A549 (cell line): ENCODE measurements around the gene RNF144A. TPM values are rescaled to one million over a fixed set of nuclear protein-coding genes. Genes with fewer than 3 reads are reported as not detected.

ENCODE experiments used
- ATAC-seq, 2 experiments: fragments of 200-7000 bp in 1 of 2; fragments of >200 bp in 1 of 2; cut with Nextera tagmentation in 1 of 2; cut with Tn5 transposase in 1 of 2; 3 replicates each; pipeline versions ENCODE4 v1.8.0 to v1.9.1; 2018 to 2020; ENCODE audit warnings: mild to moderate bottlenecking in 1 of 2, moderate library complexity in 1 of 2
- CTCF ChIA-PET: fragments of 300-600 bp; sonication (Branson Sonifier 250); formaldehyde crosslinking; extraction: SDS; loops from one replicate; lab custom pipeline; 2021; ENCODE audit warnings: antibody characterized with exemption, inconsistent platforms; lab: Yijun Ruan, JAX
- POLR2A ChIA-PET: fragments of 350-600 bp; formaldehyde crosslinking; extraction: SDS; loops from one replicate; lab custom pipeline; 2021; ENCODE audit warnings: antibody characterized with exemption, inconsistent platforms; lab: Yijun Ruan, JAX
- DNase-seq, 2 experiments: peaks; one replicate each; pipeline versions ENCODE4 v3.0.0 to v3.0.0-alpha.2; 2011 to 2016; ENCODE audit warnings: low read depth in 1 of 2, low spot score in 1 of 2
- FAIRE-seq: peaks from 2 replicates; lab custom pipeline; 2011; peaks lifted over from hg19 to GRCh38; lab: Jason Lieb, UNC
- H3K27ac ChIP-seq, 2 experiments: fragments of >200 bp; sonication (Bioruptor Twin); formaldehyde crosslinking; 3 replicates each; pipeline ENCODE4 v1.5.1; 2016 to 2017
- H3K4me1 ChIP-seq: fragments of >200 bp; sonication (Bioruptor Twin); formaldehyde crosslinking; 3 replicates; pipeline ENCODE4 v1.6.1; 2016
- H3K4me2 ChIP-seq: fragments of >200 bp; sonication (Bioruptor Twin); formaldehyde crosslinking; 3 replicates; pipeline ENCODE4 v1.6.1; 2016
- H3K4me3 ChIP-seq: fragments of >200 bp; sonication (Bioruptor Twin); formaldehyde crosslinking; 3 replicates; pipeline ENCODE4 v1.5.1; 2016
- H3K9me3 ChIP-seq: fragments of >200 bp; sonication (Bioruptor Twin); formaldehyde crosslinking; 3 replicates; pipeline ENCODE4 v1.6.1; 2016
- CBX8 ChIP-seq: fragments of 200-600 bp; sonication (generic); IDR thresholded peaks from 2 replicates; pipeline ENCODE4 v1.6.1; 2016
- CEBPB ChIP-seq, 2 experiments: fragments of >200 bp in 1 of 2; sonication (Bioruptor Twin) in 1 of 2; formaldehyde crosslinking in 1 of 2; IDR thresholded peaks; 2 replicates each; pipeline ENCODE4 v1.6.1; 2012 to 2016
- CHD2 ChIP-seq: fragments of 150-350 bp; IDR thresholded peaks from 2 replicates; pipeline ENCODE4 v1.6.1; 2014; ENCODE audit warnings: low read length; ENCODE audit not compliant: partially characterized antibody
- CHD4 ChIP-seq: fragments of 200-600 bp; sonication (generic); IDR thresholded peaks from 2 replicates; pipeline ENCODE4 v1.6.1; 2016; ENCODE audit warnings: antibody characterized with exemption, mild to moderate bottlenecking, borderline replicate concordance
- EHF ChIP-seq: fragments of 250-450 bp; sonication (Bioruptor Pico); IDR thresholded peaks from 2 replicates; pipeline ENCODE4 v1.5.0; 2020; ENCODE audit warnings: mild to moderate bottlenecking
- EP300 ChIP-seq, 2 experiments: fragments of >200 bp; sonication (Bioruptor Twin); formaldehyde crosslinking; IDR thresholded peaks; 2 replicates in 1 of 2; 3 replicates in 1 of 2; pipeline ENCODE4 v1.6.1; 2016 to 2017
- FOSB ChIP-seq: fragments of 250-450 bp; sonication (Bioruptor Pico); IDR thresholded peaks from 2 replicates; pipeline ENCODE4 v1.5.0; 2020; ENCODE audit warnings: mild to moderate bottlenecking, moderate library complexity
- FOXS1 ChIP-seq: fragments of 250-450 bp; sonication (Bioruptor Pico); IDR thresholded peaks from 2 replicates; pipeline ENCODE4 v1.5.0; 2020; ENCODE audit warnings: mild to moderate bottlenecking, moderate library complexity
- HDAC2 ChIP-seq: fragments of 200-600 bp; sonication (generic); IDR thresholded peaks from 2 replicates; pipeline ENCODE4 v1.6.1; 2016
- HOXB13 ChIP-seq: fragments of 250-450 bp; sonication (Bioruptor Pico); IDR thresholded peaks from 2 replicates; pipeline ENCODE4 v1.5.0; 2020; ENCODE audit warnings: low read depth, mild to moderate bottlenecking, moderate library complexity
- MAZ ChIP-seq: fragments of 150-350 bp; IDR thresholded peaks from 2 replicates; pipeline ENCODE4 v1.6.1; 2014; ENCODE audit warnings: antibody characterized with exemption, low read depth, low read length, borderline replicate concordance
- MYC ChIP-seq: IDR thresholded peaks from 2 replicates; pipeline ENCODE4 v1.6.1; 2012; ENCODE audit warnings: mild to moderate bottlenecking, inconsistent platforms, low read length, improper control_type of control experiment, borderline replicate concordance
- NFE2L2 ChIP-seq: fragments of 150-350 bp; conservative IDR thresholded peaks from 2 replicates; pipeline ENCODE4 v1.6.1; 2014; ENCODE audit warnings: low read length
- NR3C1 ChIP-seq: fragments of >200 bp; sonication (Bioruptor Twin); formaldehyde crosslinking; IDR thresholded peaks from 3 replicates; pipeline ENCODE4 v1.6.1; 2017
- POLR2A ChIP-seq: IDR thresholded peaks from 2 replicates; pipeline ENCODE4 v1.6.1; 2012; ENCODE audit warnings: mild to moderate bottlenecking, low read length
- POLR2AphosphoS2 ChIP-seq: conservative IDR thresholded peaks from 2 replicates; pipeline ENCODE4 v1.6.1; 2012; ENCODE audit warnings: low read length, improper control_type of control experiment, inconsistent platforms
- RAD21 ChIP-seq, 2 experiments: fragments of >200 bp in 1 of 2; sonication (Bioruptor Twin) in 1 of 2; formaldehyde crosslinking in 1 of 2; IDR thresholded peaks in 1 of 2; conservative IDR thresholded peaks in 1 of 2; 2 replicates in 1 of 2; 3 replicates in 1 of 2; pipeline ENCODE4 v1.6.1; 2012 to 2018; ENCODE audit warnings: inconsistent platforms in 1 of 2
- RARB ChIP-seq: fragments of 250-450 bp; sonication (Bioruptor Pico); IDR thresholded peaks from 2 replicates; pipeline ENCODE4 v1.8.0; 2021; ENCODE audit warnings: mild to moderate bottlenecking, moderate library complexity
- RCOR1 ChIP-seq: fragments of 150-350 bp; IDR thresholded peaks from 2 replicates; pipeline ENCODE4 v1.6.1; 2014; ENCODE audit warnings: antibody characterized with exemption, low read length, low read depth
- SMC3 ChIP-seq: fragments of >200 bp; sonication (Bioruptor Twin); formaldehyde crosslinking; IDR thresholded peaks from 3 replicates; pipeline ENCODE4 v1.6.1; 2018; ENCODE audit warnings: inconsistent platforms
- SREBF2 ChIP-seq: fragments of 450-650 bp; IDR thresholded peaks from 2 replicates; pipeline ENCODE4 v1.6.1; 2014; ENCODE audit warnings: mild to moderate bottlenecking, moderate library complexity
- TP53 ChIP-seq: fragments of 250-450 bp; sonication (Bioruptor Pico); IDR thresholded peaks from 2 replicates; pipeline ENCODE4 v1.5.0; 2021; ENCODE audit warnings: mild to moderate bottlenecking, moderate library complexity
- ZNF302 ChIP-seq: fragments of 250-450 bp; sonication (Bioruptor Pico); IDR thresholded peaks from 2 replicates; pipeline ENCODE4 v1.9.0; 2021; ENCODE audit warnings: inconsistent platforms, mild to moderate bottlenecking, moderate library complexity
- ZSCAN20 ChIP-seq: fragments of 250-450 bp; sonication (Bioruptor Pico); IDR thresholded peaks from 2 replicates; pipeline ENCODE4 v1.8.0; 2022; ENCODE audit warnings: mild to moderate bottlenecking, moderate library complexity
- WGBS: methylation state at CpG from one replicate; pipeline ENCODE4 v1.1.6; 2017; ENCODE audit errors: missing lambda C conversion rate; 5-methylcytosine and 5-hydroxymethylcytosine counted together
- polyA plus RNA-seq, 4 experiments: library from polyadenylated mRNA; depleted of rRNA in 3 of 4; stranded (reverse); fragments of >200 nt; fragmentation: RNase III in 1 of 4; extraction: RNeasy Plus Mini Kit Qiagen cat#74134 plus additional on column Dnase treatment in 1 of 4; gene quantifications; 2 replicates in 3 of 4; 3 replicates in 1 of 4; pipeline ENCODE4 v1.2.3, GENCODE V29; 2011 to 2017
- TF ChIP-seq, protein P1 (sequence below): fragments of 150-350 bp; IDR thresholded peaks from 2 replicates; pipeline ENCODE4 v1.6.1; 2014; ENCODE audit warnings: low read depth, mild to moderate bottlenecking, low read length
- TF ChIP-seq, protein P2 (sequence below): IDR thresholded peaks from 2 replicates; pipeline ENCODE4 v1.6.1; 2012
- TF ChIP-seq, protein P3 (sequence below): fragments of 250-450 bp; sonication (Bioruptor Pico); IDR thresholded peaks from 2 replicates; pipeline ENCODE4 v1.5.0; 2021; ENCODE audit warnings: mild to moderate bottlenecking, moderate library complexity, borderline replicate concordance
- TF ChIP-seq, protein P4 (sequence below): fragments of 450-650 bp; IDR thresholded peaks from 2 replicates; pipeline ENCODE4 v1.6.1; 2014; ENCODE audit warnings: antibody characterized with exemption
- TF ChIP-seq, protein P5 (sequence below): IDR thresholded peaks from 2 replicates; pipeline ENCODE4 v1.6.1; 2012; ENCODE audit warnings: low read depth, borderline replicate concordance
- TF ChIP-seq, protein P6 (sequence below): fragments of 250-450 bp; sonication (Bioruptor Pico); IDR thresholded peaks from 2 replicates; pipeline ENCODE4 v1.5.0; 2020; ENCODE audit warnings: low read depth, mild to moderate bottlenecking, moderate library complexity
- TF ChIP-seq, protein P7 (sequence below): IDR thresholded peaks from 2 replicates; pipeline ENCODE4 v1.6.1; 2012

RNF144A gene
- polyA plus RNA-seq, 2 of the 4 experiments (the other 2 are of a cell fraction) = 4.4 to 9.6 TPM

DNA sequence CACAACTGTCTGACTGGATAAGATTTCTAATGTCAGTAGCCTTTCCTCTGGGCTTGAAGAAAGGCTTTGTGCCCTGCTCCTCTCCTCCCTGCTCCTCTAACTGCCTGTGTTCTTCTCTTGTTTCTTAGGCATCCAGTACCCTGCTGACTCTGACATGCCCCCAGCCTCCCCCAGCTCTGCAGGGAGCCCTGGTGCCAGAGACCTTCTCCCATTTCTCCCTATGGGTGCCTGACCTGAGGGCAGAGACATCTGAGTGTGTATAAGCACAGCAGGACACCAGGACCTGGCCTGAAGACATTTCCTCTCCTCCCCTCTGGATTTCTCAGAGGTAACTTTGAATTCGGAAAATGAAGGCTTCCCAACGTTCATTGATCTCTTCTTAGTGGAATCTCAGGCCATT, 23.6 kb downstream of the RNF144A start:
- H3K4me2 ChIP-seq = no peak overlapping the region
- FAIRE-seq = no peak
- TF ChIP-seq, protein P1, sequence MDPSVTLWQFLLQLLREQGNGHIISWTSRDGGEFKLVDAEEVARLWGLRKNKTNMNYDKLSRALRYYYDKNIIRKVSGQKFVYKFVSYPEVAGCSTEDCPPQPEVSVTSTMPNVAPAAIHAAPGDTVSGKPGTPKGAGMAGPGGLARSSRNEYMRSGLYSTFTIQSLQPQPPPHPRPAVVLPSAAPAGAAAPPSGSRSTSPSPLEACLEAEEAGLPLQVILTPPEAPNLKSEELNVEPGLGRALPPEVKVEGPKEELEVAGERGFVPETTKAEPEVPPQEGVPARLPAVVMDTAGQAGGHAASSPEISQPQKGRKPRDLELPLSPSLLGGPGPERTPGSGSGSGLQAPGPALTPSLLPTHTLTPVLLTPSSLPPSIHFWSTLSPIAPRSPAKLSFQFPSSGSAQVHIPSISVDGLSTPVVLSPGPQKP = no peak
- TF ChIP-seq MYC (no peak), SREBF2 (no peak), SMC3 (no peak), CHD4 (no peak), NFE2L2 (no peak), EHF (CRISPR knock-in tag) (no peak), EP300 (IDR thresholded peaks at IDR 0.05) (no peak), FOXS1 (CRISPR knock-in tag) (no peak), NR3C1 (no peak), ZSCAN20 (CRISPR knock-in tag) (no peak), POLR2A (no peak), RCOR1 (no peak), POLR2AphosphoS2 (no peak)
- TF ChIP-seq, protein P2, sequence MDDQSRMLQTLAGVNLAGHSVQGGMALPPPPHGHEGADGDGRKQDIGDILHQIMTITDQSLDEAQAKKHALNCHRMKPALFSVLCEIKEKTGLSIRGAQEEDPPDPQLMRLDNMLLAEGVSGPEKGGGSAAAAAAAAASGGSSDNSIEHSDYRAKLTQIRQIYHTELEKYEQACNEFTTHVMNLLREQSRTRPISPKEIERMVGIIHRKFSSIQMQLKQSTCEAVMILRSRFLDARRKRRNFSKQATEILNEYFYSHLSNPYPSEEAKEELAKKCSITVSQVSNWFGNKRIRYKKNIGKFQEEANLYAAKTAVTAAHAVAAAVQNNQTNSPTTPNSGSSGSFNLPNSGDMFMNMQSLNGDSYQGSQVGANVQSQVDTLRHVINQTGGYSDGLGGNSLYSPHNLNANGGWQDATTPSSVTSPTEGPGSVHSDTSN = no peak
- TF ChIP-seq, protein P3, sequence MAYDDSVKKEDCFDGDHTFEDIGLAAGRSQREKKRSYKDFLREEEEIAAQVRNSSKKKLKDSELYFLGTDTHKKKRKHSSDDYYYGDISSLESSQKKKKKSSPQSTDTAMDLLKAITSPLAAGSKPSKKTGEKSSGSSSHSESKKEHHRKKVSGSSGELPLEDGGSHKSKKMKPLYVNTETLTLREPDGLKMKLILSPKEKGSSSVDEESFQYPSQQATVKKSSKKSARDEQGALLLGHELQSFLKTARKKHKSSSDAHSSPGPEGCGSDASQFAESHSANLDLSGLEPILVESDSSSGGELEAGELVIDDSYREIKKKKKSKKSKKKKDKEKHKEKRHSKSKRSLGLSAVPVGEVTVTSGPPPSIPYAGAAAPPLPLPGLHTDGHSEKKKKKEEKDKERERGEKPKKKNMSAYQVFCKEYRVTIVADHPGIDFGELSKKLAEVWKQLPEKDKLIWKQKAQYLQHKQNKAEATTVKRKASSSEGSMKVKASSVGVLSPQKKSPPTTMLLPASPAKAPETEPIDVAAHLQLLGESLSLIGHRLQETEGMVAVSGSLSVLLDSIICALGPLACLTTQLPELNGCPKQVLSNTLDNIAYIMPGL = no peak
- TF ChIP-seq, protein P4, sequence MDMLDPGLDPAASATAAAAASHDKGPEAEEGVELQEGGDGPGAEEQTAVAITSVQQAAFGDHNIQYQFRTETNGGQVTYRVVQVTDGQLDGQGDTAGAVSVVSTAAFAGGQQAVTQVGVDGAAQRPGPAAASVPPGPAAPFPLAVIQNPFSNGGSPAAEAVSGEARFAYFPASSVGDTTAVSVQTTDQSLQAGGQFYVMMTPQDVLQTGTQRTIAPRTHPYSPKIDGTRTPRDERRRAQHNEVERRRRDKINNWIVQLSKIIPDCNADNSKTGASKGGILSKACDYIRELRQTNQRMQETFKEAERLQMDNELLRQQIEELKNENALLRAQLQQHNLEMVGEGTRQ = no peak
- TF ChIP-seq, all 56 proteins: peak for 0
- ATAC-seq (no peak), DNase-seq (no peak)
- Histone ChIP-seq H3K9me3 (no peaks in the 10 kb centered on the region), H3K27ac (no peak overlapping the region), H3K4me3 (no peak overlapping the region), H3K4me1 (no peaks in the 10 kb centered on the region)
- CTCF ChIA-PET = interaction anchor here (1.4 kb wide), 1 partner anchor 9 kb away, joined by 3 read pairs; no protein-coding TSS in a partner anchor
- 66% methylated on average over 2 of the region's 2 CpGs for WGBS
- POLR2A ChIA-PET = no interaction called here

DNA sequence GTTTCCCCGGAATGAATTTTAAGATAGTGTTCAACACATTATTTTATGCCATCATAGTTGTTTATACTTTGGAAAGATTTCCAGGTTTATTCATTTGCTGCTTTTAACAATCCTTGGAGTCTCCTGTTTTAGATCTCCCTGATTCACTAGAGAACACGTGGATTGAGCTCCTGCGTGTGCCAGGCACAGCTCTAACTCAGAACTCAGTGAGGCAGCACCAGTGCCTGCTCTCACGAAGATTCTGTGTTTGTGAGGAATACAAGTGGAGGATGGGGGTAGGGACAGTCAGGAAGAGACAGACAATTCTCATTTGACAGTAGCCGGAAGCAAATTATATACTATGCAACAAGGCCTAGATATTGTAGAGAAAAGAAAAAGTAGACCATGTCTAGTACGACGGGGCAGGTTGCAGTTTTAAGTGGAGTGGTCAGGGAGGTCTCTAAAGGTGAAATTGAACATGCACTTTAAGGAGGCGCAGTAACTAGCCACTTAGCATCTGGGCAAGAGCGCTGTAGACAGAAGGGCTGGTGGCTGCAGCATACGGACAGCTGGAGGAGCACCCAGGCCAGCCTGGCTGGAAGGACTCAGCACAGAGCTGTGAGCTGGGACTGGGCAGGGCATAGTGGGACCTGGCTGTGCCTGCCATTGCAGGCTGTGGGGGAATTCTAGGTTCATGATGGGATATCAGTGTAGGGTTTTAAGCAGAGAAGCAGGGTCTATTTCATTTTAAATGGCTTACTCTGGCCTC, 24.3 kb downstream of the RNF144A start:
- CTCF ChIA-PET = interaction anchor here (1.4 kb wide), 1 partner anchor 9 kb away, joined by 3 read pairs; no protein-coding TSS in a partner anchor
- DNase-seq = no peak
- Histone ChIP-seq H3K4me2 (no peak overlapping the region), H3K4me1 (peaks cover 1% of the 10 kb centered on the region; the same call in 2 of the 3 replicates), H3K9me3 (no peaks in the 10 kb centered on the region), H3K4me3 (no peak overlapping the region), H3K27ac (no peak overlapping the region)
- WGBS = 84% methylated on average over 10 of the region's 10 CpGs
- TF ChIP-seq HOXB13 = no peak
- no peak for TF ChIP-seq RARB (CRISPR knock-in tag)
- TF ChIP-seq, protein P5, sequence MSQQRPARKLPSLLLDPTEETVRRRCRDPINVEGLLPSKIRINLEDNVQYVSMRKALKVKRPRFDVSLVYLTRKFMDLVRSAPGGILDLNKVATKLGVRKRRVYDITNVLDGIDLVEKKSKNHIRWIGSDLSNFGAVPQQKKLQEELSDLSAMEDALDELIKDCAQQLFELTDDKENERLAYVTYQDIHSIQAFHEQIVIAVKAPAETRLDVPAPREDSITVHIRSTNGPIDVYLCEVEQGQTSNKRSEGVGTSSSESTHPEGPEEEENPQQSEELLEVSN = no peak
- TF ChIP-seq, protein P6, sequence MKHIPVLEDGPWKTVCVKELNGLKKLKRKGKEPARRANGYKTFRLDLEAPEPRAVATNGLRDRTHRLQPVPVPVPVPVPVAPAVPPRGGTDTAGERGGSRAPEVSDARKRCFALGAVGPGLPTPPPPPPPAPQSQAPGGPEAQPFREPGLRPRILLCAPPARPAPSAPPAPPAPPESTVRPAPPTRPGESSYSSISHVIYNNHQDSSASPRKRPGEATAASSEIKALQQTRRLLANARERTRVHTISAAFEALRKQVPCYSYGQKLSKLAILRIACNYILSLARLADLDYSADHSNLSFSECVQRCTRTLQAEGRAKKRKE (CRISPR knock-in tag) = no peak
- no peak for TF ChIP-seq SREBF2
- no peak for TF ChIP-seq POLR2AphosphoS2
- TF ChIP-seq RAD21 (conservative IDR thresholded peaks at IDR 0.05 in 1 of 2, IDR thresholded peaks at IDR 0.05 in 1 of 2) = no peak
- no peak for TF ChIP-seq HDAC2
- TF ChIP-seq, protein P7, sequence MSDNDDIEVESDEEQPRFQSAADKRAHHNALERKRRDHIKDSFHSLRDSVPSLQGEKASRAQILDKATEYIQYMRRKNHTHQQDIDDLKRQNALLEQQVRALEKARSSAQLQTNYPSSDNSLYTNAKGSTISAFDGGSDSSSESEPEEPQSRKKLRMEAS = no peak
- no peak for TF ChIP-seq CEBPB (IDR thresholded peaks at IDR 0.05)
- TF ChIP-seq EHF (CRISPR knock-in tag) = no peak
- TF ChIP-seq MAZ = no peak
- TF ChIP-seq TP53 (CRISPR knock-in tag) = no peak
- TF ChIP-seq ZSCAN20 (CRISPR knock-in tag) = no peak
- no peak for TF ChIP-seq FOSB
- no peak for TF ChIP-seq CHD2
- TF ChIP-seq ZNF302 (CRISPR knock-in tag) = no peak
- no peak for TF ChIP-seq CBX8
- TF ChIP-seq RCOR1 = no peak
- ATAC-seq = no peak
- POLR2A ChIA-PET = no interaction called here
- FAIRE-seq = no peak
